Activated naive CD8-positive, alpha-beta T cell treated with anti-CD3 and anti-CD28 coated beads, Interleukin-2, amount 10 ng/mL, durations not matched to agents 7 days and 5 days (primary cell): Measurements from ENCODE around the gene SCP2. TPM values are rescaled to one million over a fixed set of nuclear protein-coding genes. Genes with fewer than 3 reads are reported as not detected.

ENCODE experiments used
- ATAC-seq: fragments of 150-1000 bp; cut with Tn5 transposase; one replicate; pipeline ENCODE4 v1.10.0; 2021; ENCODE audit warnings: low read depth, moderate library complexity
- POLR2A ChIA-PET: fragments of 350-600 bp; sonication (Branson Sonifier 250); formaldehyde crosslinking; loops from one replicate; lab custom pipeline; 2021; ENCODE audit warnings: antibody characterized with exemption; lab: Charles Lee
- DNase-seq: peaks from one replicate; pipeline ENCODE4 v3.0.0; 2021
- H3K27ac Mint-ChIP-seq: one replicate; pipeline ENCODE4 v1.8.0; 2022; ENCODE audit warnings: mild to moderate bottlenecking, mixed read lengths
- H3K27me3 Mint-ChIP-seq: one replicate; pipeline ENCODE4 v1.8.0; 2022; ENCODE audit warnings: mild to moderate bottlenecking, moderate library complexity, mixed read lengths
- H3K36me3 Mint-ChIP-seq: one replicate; pipeline ENCODE4 v1.8.0; 2021; ENCODE audit warnings: mild to moderate bottlenecking, mixed read lengths
- H3K4me1 Mint-ChIP-seq: one replicate; pipeline ENCODE4 v1.8.0; 2021; ENCODE audit warnings: mixed read lengths
- H3K4me3 Mint-ChIP-seq: one replicate; pipeline ENCODE4 v1.8.0; 2022; ENCODE audit warnings: mild to moderate bottlenecking, moderate library complexity, mixed read lengths
- H3K9me3 Mint-ChIP-seq: one replicate; pipeline ENCODE4 v1.8.0; 2021; ENCODE audit warnings: mixed read lengths
- total RNA-seq, 2 experiments: library from RNA; stranded (reverse); gene quantifications; one replicate each; pipeline ENCODE4 v1.2.3, GENCODE V29; 2021

The SCP2 gene
- total RNA-seq, 2 experiments from 2014 or later: 81.0 to 81.6 TPM

DNA sequence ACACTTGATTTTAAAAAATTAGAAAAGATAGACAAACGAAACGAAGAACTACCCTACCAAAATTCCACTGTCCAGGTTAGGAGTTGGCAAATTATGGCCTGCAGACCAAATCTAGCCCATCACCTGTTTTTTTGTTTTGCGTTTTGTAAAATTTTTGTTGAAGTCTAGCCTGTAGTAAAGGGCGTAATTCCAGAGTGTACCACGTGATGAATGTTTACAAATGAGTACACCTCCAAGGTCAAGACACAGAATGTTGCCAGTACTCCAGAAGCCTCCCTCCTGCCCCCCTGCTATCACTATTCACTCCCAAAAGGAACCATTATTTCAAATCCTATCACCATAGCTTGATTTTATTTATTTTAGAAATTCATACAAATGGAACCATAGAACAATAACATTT is 117.8 kb downstream of the SCP2 start:
- Mint-ChIP-seq H3K27ac (no peak overlapping the region), H3K36me3 (peaks cover 16% of the 10 kb centered on the region), H3K4me3 (no peak overlapping the region)

DNA sequence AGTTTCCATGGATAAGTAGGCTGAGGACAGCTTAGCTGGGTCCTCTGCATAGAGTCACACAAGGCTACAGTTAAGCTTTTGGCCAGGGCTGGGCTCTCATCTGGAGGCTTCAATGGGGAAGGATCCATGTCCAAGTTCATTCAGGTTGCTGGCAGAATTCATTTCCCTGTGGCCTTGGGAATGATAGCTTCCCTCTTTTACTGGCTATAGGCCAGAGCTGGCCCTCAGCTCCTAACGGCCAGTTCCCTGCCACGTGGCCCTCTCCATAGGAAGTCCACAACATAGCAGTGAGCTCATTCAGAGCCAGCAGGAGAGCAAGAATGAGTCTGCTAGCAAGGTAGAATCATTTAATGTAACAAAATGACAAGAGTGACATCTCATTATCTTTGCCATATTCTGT is 119.9 kb downstream of the SCP2 start:
- peaks cover 14% of the 10 kb centered on the region for H3K36me3 Mint-ChIP-seq
- POLR2A ChIA-PET: no interaction called here

More for the DNA sequence above, 117.8 kb downstream of the SCP2 start:
- Mint-ChIP-seq H3K27me3 (no peaks in the 10 kb centered on the region), H3K9me3 (no peaks in the 10 kb centered on the region), H3K4me1 (peaks cover 4% of the 10 kb centered on the region)
- no peak for ATAC-seq
- DNase-seq: no peak
- POLR2A ChIA-PET: no interaction called here

DNA sequence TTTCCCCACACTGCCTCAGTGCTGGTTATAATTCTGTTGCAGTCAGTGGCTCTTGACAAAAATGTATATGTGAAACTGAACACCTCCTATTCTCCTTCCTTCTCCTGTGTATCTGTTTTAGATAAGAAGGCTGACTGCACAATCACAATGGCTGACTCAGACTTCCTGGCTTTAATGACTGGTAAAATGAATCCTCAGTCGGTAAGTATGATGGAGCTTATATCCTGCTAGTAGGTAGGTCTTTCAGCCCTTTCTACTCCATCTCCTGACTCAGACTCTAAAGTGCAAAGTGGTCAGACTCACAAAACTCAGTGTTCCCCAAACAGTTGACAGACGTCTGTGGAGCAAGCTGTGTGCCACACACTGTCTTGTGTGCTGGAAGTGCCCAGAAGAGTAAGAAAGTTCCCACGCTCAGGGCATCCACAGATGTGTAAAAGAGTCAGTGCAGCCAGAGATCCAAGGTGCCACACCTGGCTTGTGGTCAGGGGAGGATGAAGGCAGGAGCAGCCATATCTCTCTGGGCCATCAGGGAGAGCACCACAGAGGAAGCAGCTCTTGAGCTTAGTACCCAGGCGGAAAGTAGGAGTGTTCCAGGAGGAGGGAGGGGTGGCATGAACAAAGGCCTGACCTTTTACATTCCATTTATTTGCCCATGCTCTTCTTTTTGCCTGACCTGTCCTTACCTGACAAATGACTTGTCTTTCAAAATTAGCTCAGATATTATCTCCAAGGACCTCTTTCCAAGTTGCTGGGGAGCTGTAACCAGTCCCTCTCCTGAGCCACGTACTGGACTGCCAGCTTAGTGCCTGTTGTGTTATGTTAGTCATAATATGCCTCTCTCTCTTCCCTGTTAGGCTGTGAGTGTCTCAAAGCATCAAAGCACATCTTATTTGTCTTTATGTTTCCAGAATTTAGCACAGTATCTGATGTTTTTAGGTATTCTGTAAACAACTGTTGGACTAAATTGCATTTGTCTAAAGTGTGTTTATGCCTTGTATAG is 121.0 kb downstream of the SCP2 start:
- ATAC-seq: no peak
- H3K27me3 Mint-ChIP-seq: no peaks in the 10 kb centered on the region
- H3K9me3 Mint-ChIP-seq: no peaks in the 10 kb centered on the region
- DNase-seq: no peak
- no peak overlapping the region for H3K27ac Mint-ChIP-seq
- H3K4me1 Mint-ChIP-seq: peaks cover 4% of the 10 kb centered on the region
- POLR2A ChIA-PET: no interaction called here
- H3K36me3 Mint-ChIP-seq: peaks cover 23% of the 10 kb centered on the region
- H3K4me3 Mint-ChIP-seq: no peak overlapping the region

More for the DNA sequence above, 119.9 kb downstream of the SCP2 start:
- Mint-ChIP-seq H3K27me3 (no peaks in the 10 kb centered on the region), H3K27ac (no peak overlapping the region), H3K4me1 (peaks cover 4% of the 10 kb centered on the region), H3K4me3 (no peak overlapping the region), H3K9me3 (no peaks in the 10 kb centered on the region)
- no peak for DNase-seq
- ATAC-seq: no peak

DNA sequence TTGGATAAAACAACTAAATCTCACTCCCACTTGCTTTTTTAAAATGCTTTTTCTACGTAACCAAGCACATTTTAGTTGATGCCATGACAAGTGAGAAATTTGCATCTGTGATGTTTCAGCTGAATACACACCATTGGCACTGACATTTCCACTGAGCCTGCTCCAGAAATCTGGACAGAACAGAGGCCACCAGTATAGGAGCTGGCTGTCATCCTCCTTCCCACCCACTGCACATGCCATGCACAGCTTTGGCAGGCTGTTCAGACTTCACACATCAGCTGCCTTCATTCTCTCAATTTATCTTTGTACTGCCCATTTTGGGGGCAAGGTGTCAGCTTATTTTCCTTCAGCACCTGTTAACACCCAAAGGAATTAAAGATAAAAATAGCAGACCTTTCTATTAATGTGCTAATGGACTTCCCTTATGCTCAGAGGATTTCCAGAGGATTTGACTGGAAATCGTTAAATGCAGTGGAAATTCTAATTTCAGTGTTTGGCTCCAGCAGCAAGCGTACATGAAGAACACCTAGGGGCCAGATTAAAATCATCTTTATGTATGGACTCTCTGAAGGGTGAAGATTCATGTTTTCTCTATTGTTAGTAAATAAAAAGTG is 122.0 kb downstream of the SCP2 start:
- Mint-ChIP-seq H3K27me3 (no peaks in the 10 kb centered on the region), H3K36me3 (peaks cover 31% of the 10 kb centered on the region), H3K4me3 (no peak overlapping the region), H3K4me1 (peaks cover 4% of the 10 kb centered on the region), H3K27ac (no peak overlapping the region), H3K9me3 (no peaks in the 10 kb centered on the region)
- DNase-seq (no peak), ATAC-seq (no peak)
- POLR2A ChIA-PET: no interaction called here

DNA sequence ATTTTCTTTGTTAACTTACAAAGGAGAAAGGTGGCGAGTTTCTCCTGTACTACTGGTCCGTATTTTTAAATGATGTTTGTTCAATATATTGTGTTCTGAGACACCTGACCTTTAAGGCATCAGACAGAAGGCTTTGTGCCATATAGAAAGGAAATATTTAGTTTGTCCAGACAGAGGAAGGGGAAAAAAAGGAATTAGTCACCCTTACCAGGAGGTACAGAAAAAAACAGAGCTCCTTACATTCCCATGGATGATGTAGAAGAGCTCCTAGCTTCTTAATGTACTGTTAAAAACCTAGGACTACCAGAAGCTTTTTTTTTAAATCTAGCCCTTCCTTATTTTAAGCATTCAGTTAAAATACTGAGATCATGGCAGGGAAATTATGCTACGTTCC is 122.5 kb downstream of the SCP2 start:
- H3K36me3 Mint-ChIP-seq: peaks cover 34% of the 10 kb centered on the region

DNA sequence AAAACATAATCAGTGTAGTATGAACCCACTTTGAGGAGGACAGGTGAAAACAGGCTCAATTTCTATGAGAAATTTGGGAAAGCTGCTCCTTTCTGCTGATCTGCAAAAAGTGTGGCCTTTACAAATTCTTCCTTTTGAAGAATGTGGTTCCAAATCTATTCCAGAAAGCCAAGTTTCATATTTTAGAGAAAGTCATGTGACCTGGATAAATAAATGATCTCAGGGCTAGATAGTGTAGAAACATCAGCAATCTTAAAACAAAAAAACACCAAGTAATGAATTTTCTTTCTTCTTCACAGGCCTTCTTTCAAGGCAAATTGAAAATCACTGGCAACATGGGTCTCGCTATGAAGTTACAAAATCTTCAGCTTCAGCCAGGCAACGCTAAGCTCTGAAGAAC is 123.2 kb downstream of the SCP2 start:
- no peak overlapping the region for H3K4me3 Mint-ChIP-seq
- H3K4me1 Mint-ChIP-seq: peaks cover 4% of the 10 kb centered on the region
- DNase-seq (no peak), ATAC-seq (no peak)
- no peaks in the 10 kb centered on the region for H3K9me3 Mint-ChIP-seq
- POLR2A ChIA-PET: no interaction called here
- H3K27me3 Mint-ChIP-seq: no peaks in the 10 kb centered on the region
- no peak overlapping the region for H3K27ac Mint-ChIP-seq
- peaks cover 35% of the 10 kb centered on the region for H3K36me3 Mint-ChIP-seq

More for the DNA sequence above, 122.5 kb downstream of the SCP2 start:
- POLR2A ChIA-PET: no interaction called here
- DNase-seq (no peak), ATAC-seq (no peak)
- H3K9me3 Mint-ChIP-seq: no peaks in the 10 kb centered on the region
- H3K27ac Mint-ChIP-seq: no peak overlapping the region
- H3K4me1 Mint-ChIP-seq: peaks cover 4% of the 10 kb centered on the region
- H3K4me3 Mint-ChIP-seq: no peak overlapping the region
- no peaks in the 10 kb centered on the region for H3K27me3 Mint-ChIP-seq

DNA sequence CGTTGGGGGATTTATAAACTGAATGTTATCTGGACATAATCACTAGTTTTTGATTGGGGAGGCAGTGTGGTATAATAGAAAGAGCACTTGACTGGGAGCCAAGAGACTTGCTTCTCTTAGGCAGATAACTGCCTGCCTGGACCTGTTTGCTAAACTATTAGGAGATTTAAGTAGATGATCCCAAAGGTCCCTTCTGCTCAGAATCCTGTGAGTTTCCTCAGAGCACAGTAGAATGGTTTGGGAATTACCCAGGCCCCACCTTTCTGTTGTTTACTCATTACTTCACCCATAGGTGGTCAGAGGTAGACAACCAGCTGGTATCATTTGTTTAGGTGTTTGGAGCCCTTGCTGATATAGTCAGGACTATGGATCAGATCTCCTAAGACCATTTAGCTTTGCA is 124.6 kb downstream of the SCP2 start:
- no peak overlapping the region for H3K4me3 Mint-ChIP-seq
- no peak overlapping the region for H3K27ac Mint-ChIP-seq
- ATAC-seq (no peak), DNase-seq (no peak)
- H3K36me3 Mint-ChIP-seq: peaks cover 31% of the 10 kb centered on the region
- H3K27me3 Mint-ChIP-seq: no peaks in the 10 kb centered on the region
- POLR2A ChIA-PET: no interaction called here
- H3K9me3 Mint-ChIP-seq: no peaks in the 10 kb centered on the region
- peaks cover 4% of the 10 kb centered on the region for H3K4me1 Mint-ChIP-seq

DNA sequence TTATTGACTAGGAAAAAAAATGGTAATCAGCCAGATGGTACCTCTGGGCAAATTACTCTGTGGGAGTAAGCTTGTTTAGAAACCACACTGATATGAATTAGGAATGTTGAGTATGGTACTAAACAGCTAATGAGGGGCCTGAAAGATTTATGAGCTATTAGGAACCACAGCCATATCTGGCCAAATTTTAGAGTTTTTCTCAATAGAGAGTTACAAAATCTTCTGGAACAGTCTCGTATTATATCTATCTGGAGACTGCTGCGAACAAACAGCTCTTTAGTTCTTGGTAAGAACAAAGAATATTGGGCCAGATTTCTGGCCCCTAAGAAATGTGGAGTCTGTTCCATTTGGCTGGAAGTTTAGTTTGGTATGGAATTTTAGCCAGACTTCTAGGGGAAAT is 130.1 kb downstream of the SCP2 start:
- Mint-ChIP-seq H3K9me3 (no peaks in the 10 kb centered on the region), H3K27ac (no peak overlapping the region), H3K4me3 (no peak overlapping the region), H3K27me3 (peaks cover 39% of the 10 kb centered on the region), H3K36me3 (peaks cover 21% of the 10 kb centered on the region), H3K4me1 (no peaks in the 10 kb centered on the region)
- POLR2A ChIA-PET: no interaction called here
- DNase-seq (no peak), ATAC-seq (no peak)

DNA sequence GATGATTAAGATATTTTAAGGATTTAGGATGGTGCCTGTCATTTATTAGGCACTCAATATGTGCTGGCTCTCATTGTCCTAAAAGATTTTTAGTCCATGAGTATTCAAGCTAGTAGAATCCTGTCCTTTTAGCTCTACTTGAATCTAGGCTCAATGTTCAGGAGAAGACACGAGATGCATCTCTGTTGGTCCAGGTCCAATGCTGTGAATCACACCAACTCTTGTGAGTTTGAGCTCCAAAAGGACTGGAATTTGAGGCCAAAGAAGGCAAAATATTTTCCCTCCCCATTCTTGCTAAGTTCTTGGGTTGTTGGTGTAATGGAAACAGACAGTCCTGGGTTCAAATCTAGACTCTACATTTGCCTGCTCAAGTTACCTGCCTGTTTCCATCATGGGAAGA is 133.5 kb downstream of the SCP2 start:
- H3K9me3 Mint-ChIP-seq: no peaks in the 10 kb centered on the region
- no peak overlapping the region for H3K27ac Mint-ChIP-seq
- H3K4me1 Mint-ChIP-seq: no peaks in the 10 kb centered on the region
- DNase-seq: no peak
- H3K36me3 Mint-ChIP-seq: no peaks in the 10 kb centered on the region
- POLR2A ChIA-PET: no interaction called here
- ATAC-seq: no peak
- peaks cover 65% of the 10 kb centered on the region for H3K27me3 Mint-ChIP-seq
- H3K4me3 Mint-ChIP-seq: no peak overlapping the region

DNA sequence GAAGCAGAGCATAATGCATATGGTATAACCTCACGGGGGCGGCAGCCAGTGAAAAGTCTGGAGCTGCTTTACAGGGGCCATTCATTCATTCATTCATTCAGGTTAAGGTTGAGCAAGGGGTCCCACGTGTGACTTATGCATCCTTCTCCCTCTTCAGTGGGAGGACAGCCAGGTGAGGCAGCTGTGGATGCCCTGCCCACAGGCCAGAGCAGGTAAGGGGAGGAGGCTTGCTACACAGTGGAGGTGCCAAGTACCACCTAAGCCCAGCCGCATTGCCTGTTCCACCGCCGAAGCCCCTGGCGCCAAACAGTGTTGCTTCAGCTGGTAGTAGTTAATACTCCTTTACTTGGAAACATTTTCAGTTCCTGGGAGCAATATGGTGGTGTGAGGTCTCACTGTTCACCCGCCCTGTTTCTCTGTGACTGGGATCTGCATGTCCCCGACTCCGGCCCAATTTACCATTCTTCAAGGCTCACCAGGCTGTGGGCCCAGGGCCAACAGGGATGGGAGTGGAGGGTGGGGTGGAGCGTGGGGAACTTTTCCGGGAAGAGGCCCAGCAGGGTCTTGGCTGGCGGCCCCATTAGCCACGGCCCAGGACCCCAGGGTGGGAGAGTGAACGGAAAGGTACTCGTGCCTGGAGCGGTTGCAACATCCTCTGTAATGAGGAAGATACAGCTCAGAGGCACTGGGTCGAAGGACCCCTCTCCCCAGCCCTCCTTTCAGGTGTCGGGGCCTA is 134.2 kb downstream of the SCP2 start:
- Mint-ChIP-seq H3K27ac (no peak overlapping the region), H3K9me3 (no peaks in the 10 kb centered on the region), H3K4me1 (no peaks in the 10 kb centered on the region), H3K27me3 (peaks cover 65% of the 10 kb centered on the region), H3K4me3 (peak overlapping the region; percentile 50), H3K36me3 (no peaks in the 10 kb centered on the region)
- no peak for DNase-seq
- ATAC-seq: no peak
- POLR2A ChIA-PET: no interaction called here

DNA sequence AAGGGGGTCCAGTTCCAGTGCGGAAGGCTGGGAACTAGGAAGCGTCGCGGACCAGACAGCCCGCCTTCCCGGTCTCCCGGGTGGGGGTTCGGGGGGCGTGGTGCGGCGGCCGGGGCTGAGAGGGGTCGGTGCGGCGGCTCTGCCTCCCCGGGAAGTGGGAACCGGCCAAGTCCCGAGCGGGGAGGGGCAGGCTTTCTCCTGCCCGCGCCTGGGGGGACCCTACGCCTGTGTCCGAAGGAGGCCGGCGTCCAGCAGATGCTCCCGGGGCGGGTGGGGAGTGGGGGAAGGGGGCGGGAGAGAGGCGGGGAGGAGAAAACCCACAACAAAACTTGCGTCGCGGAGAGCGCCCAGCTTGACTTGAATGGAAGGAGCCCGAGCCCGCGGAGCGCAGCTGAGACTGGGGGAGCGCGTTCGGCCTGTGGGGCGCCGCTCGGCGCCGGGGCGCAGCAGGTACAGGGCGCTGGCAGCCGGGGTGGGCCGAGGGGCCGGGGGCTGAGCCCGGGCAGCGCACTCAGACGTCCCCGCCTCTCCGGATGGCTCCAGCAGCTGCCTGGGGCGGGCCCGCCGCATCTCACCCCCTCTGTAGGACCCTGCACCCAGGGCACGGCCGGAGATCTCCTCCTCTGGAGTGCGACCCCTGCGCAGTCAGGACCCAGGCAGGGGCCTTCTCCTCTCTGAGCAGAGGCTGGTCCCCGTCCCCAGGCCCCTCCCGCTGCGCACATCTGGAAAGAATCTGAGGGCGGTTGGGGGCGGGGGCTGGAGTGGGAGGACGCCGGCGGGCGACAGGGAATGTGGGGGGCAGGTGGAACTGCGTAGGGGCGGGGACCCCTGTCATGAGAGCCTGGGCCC is 135.0 kb downstream of the SCP2 start, which contains the start of gene PODN:
Gene PODN, plus strand, starts transcription at position 355 of the 849 bp plus-strand sequence. CDS start 7,643 bp downstream, outside the sequence.
- Mint-ChIP-seq H3K27me3 (peaks cover 65% of the 10 kb centered on the region), H3K4me1 (no peaks in the 10 kb centered on the region), H3K27ac (no peak within 1 kb of the TSS), H3K9me3 (no peaks in the 10 kb centered on the region), H3K36me3 (no peaks in the 10 kb centered on the region), H3K4me3 (peak within 1 kb of the TSS; percentile 52)
- POLR2A ChIA-PET: no interaction called here
- no peak for DNase-seq
- peak; percentile 60 for ATAC-seq

DNA sequence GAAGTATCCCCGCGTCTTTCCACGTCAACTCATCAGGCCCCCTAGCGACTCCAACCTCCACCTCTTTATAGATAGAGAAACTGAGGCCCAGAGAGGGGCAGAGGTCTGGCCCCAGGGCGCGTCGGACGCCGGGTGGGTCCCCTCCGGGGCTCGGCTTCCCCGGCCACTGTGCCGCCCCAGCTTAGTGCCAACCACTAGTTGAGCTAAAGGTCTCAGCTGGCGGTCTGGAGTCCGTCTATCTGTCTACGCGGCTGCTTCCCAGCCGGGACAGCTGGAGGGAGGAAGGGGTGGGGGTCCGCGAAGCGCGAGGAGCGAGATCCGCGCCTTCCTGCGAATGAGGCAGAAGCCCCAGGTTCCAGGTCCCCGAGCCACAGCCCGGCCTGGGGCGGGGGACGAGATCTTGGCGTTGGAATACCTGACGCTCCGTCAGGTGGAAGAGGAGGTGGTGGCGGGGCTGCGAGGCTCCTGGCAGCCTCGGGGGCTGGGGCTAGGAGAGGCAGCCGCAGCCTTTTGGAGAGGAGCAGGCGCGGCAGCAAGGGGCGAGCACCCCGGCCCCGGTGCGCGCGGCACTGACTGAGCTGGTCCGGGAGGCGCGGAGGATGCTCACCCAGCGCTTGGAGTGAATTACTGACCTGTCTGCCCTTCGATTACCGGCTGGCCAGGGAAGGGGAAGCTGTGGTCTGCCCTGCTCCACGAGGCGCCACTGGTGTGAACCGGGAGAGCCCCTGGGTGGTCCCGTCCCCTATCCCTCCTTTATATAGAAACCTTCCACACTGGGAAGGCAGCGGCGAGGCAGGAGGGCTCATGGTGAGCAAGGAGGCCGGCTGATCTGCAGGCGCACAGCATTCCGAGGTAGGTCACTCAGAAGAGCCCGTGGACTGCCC is 135.9 kb downstream of the SCP2 start:
- peak overlapping the region; percentile 52 for H3K4me3 Mint-ChIP-seq
- H3K36me3 Mint-ChIP-seq: no peaks in the 10 kb centered on the region
- H3K27ac Mint-ChIP-seq: no peak overlapping the region
- POLR2A ChIA-PET: no interaction called here
- no peaks in the 10 kb centered on the region for H3K4me1 Mint-ChIP-seq
- ATAC-seq: no peak
- H3K27me3 Mint-ChIP-seq: peaks cover 59% of the 10 kb centered on the region
- no peaks in the 10 kb centered on the region for H3K9me3 Mint-ChIP-seq
- no peak for DNase-seq
